HepG2 (cell line): ENCODE data around the gene CIAO3. TPM values are rescaled to one million over a fixed set of nuclear protein-coding genes. Genes with fewer than 3 reads are reported as not detected.
A peak's percentile ranks its signal among the peaks of the same experiment; 100 is the strongest.

ENCODE experiments used
- ATAC-seq: fragments of 200-7000 bp; cut with Tn5 transposase; 3 replicates; pipeline ENCODE4 v1.9.1; 2020; ENCODE audit warnings: mild to moderate bottlenecking, moderate library complexity
- BruUV-seq: library from RNA; stranded (reverse); fragments of 400-500 nt; replicated peaks from 2 replicates; lab custom pipeline; 2021; lab: Mats Ljungman, UMichigan
- CTCF ChIA-PET: fragments of 300-600 bp; formaldehyde crosslinking; extraction: SDS; loops from one replicate; lab custom pipeline; 2021; ENCODE audit warnings: low total read pairs, inconsistent platforms, low intra/inter-chr PET ratio; lab: Yijun Ruan, JAX
- POLR2A ChIA-PET: fragments of 350-600 bp; sonication (Branson Sonifier 250); formaldehyde crosslinking; loops from one replicate; lab custom pipeline; 2020; ENCODE audit warnings: antibody characterized with exemption, inconsistent platforms; lab: Yijun Ruan, JAX
- DNase-seq: peaks from one replicate; pipeline ENCODE4 v3.0.0-alpha.2; 2015; ENCODE audit warnings: low spot score
- FAIRE-seq: peaks from 3 replicates; lab custom pipeline; 2011; peaks lifted over from hg19 to GRCh38; lab: Jason Lieb, UNC
- H2AFZ ChIP-seq: one replicate; pipeline ENCODE4 v1.6.1; 2011; ENCODE audit warnings: low read length, inconsistent platforms
- H3K27ac ChIP-seq: fragments of 300-600 bp; 3 replicates; pipeline ENCODE4 v1.8.0; 2011; ENCODE audit warnings: mixed run types, mild to moderate bottlenecking, mixed read lengths, low read length, inconsistent platforms; ENCODE audit not compliant: insufficient read depth; ENCODE audit errors: extremely low read length
- H3K27me3 ChIP-seq, 2 experiments: fragments of 200-600 bp in 1 of 2; 2 replicates in 1 of 2; 3 replicates in 1 of 2; pipeline versions ENCODE4 v1.6.0 to v1.8.0; 2011; ENCODE audit warnings: low read length in 2 of 2, mild to moderate bottlenecking in 2 of 2, moderate library complexity in 2 of 2, inconsistent platforms in 1 of 2; ENCODE audit not compliant: insufficient read depth in 2 of 2, control insufficient read depth in 1 of 2
- H3K36me3 ChIP-seq, 2 experiments: fragments of 200-600 bp in 1 of 2; replicated peaks in 1 of 2; 2 replicates in 1 of 2; 3 replicates in 1 of 2; pipeline versions ENCODE4 v1.5.1 to v1.8.0; 2011; ENCODE audit warnings: low read length in 2 of 2, inconsistent platforms in 1 of 2; ENCODE audit not compliant: insufficient read depth in 2 of 2, control insufficient read depth in 1 of 2
- H3K4me1 ChIP-seq: 2 replicates; pipeline ENCODE4 v1.5.1; 2012; ENCODE audit warnings: low read length, inconsistent platforms; ENCODE audit not compliant: insufficient read depth
- H3K4me2 ChIP-seq: 2 replicates; pipeline ENCODE4 v1.6.0; 2011; ENCODE audit warnings: low read depth, low read length, inconsistent platforms
- H3K4me3 ChIP-seq, 3 experiments: fragments of 200-600 bp in 1 of 3; sonication (generic), shearing (Covaris generic) in 1 of 3; replicated peaks in 1 of 3; 2 replicates each; pipeline ENCODE4 v1.5.1; 2011 to 2016; ENCODE audit warnings: low read length in 3 of 3, inconsistent platforms in 2 of 3, low read depth in 2 of 3, mild to moderate bottlenecking in 2 of 3, control low read depth in 1 of 3, mixed read lengths in 1 of 3; ENCODE audit not compliant: insufficient read depth in 1 of 3
- H3K79me2 ChIP-seq: one replicate; pipeline ENCODE4 v1.6.1; 2011; ENCODE audit warnings: low read length, inconsistent platforms; ENCODE audit not compliant: insufficient read depth
- H3K9ac ChIP-seq: 2 replicates; pipeline ENCODE4 v1.6.0; 2011; ENCODE audit warnings: mild to moderate bottlenecking, low read depth, low read length, inconsistent platforms; ENCODE audit not compliant: insufficient read depth
- H3K9me3 ChIP-seq: 2 replicates; pipeline ENCODE4 v1.5.1; 2012; ENCODE audit warnings: mild to moderate bottlenecking, low read length
- H4K20me1 ChIP-seq: 2 replicates; pipeline ENCODE4 v1.6.0; 2011; ENCODE audit warnings: inconsistent platforms, mild to moderate bottlenecking, low read length, moderate library complexity; ENCODE audit not compliant: insufficient read depth
- AGO1 ChIP-seq: fragments of 200-400 bp; formaldehyde crosslinking; IDR thresholded peaks from 2 replicates; pipeline ENCODE4 v1.6.1; 2017; ENCODE audit warnings: mild to moderate bottlenecking, low read depth, low read length, moderate library complexity; ENCODE audit not compliant: poor library complexity, severe bottlenecking
- ARID5B ChIP-seq: IDR thresholded peaks from 2 replicates; pipeline ENCODE4 v1.4.0; 2020; ENCODE audit warnings: mild to moderate bottlenecking, missing genetic modification reagents
- WGBS: methylation state at CpG from one replicate; pipeline ENCODE4 v1.1.6; 2017; ENCODE audit warnings: low lambda C conversion rate; 5-methylcytosine and 5-hydroxymethylcytosine counted together
- in situ Hi-C: cut with HindIII; loops from 2 replicates; pipeline ENCODE4 v1.10.0; 2017; ENCODE audit warnings: low pct_unique_long_range_greater_than_20kb; ENCODE audit not compliant: extremely low pct_ligation_motif_present
- intact Hi-C: fragments of 100-400 bp; cut with micrococcal nuclease; formaldehyde crosslinking; loops from one replicate; pipeline ENCODE4 v1.10.0; 2022; ENCODE audit not compliant: unreplicated experiment
- polyA plus RNA-seq, 8 experiments: library from polyadenylated mRNA; depleted of rRNA in 3 of 8; stranded (reverse) in 7 of 8; unstranded in 1 of 8; fragments of >200 nt; fragmentation: Illumina TruSeq in 4 of 8; extraction: Trizol in 4 of 8; gene quantifications; 2 replicates each; pipeline versions ENCODE4 v1.2.1 to v1.2.3, GENCODE V29; 2011 to 2016; ENCODE audit warnings: low read depth in 4 of 8, missing spikeins in 1 of 8, mixed read lengths in 1 of 8; ENCODE audit not compliant: insufficient read depth in 1 of 8
- total RNA-seq, 5 experiments: library from RNA; depleted of rRNA; stranded (reverse); fragments of >200 nt; fragmentation: Illumina TruSeq; extraction: Trizol; gene quantifications; 2 replicates each; pipeline ENCODE4 v1.2.3, GENCODE V29; 2016; ENCODE audit warnings: low read depth in 1 of 5

CIAO3 gene
- total and polyA plus RNA-seq, 2 of the 13 experiments (the other 11 are each of a cell fraction or from before 2014, with no cell fraction given): 21.7 to 25.0 TPM

- peaks cover 3% of the 10 kb centered on the region for H3K79me2 ChIP-seq
- H3K27me3 ChIP-seq: no peaks in the 10 kb centered on the region
- CTCF ChIA-PET: no interaction called here
- intact Hi-C loops: no loop called here
- no peak overlapping the region for H2AFZ ChIP-seq
- H3K9me3 ChIP-seq: no peaks in the 10 kb centered on the region
- in situ Hi-C loops: no loop called here
- no peak overlapping the region for H3K9ac ChIP-seq
- no TSS peak for BruUV-seq
- POLR2A ChIA-PET: no interaction called here
- peaks cover 53% of the 10 kb centered on the region for H3K4me1 ChIP-seq
- peaks cover 5% of the 10 kb centered on the region for H4K20me1 ChIP-seq
- H3K27ac ChIP-seq: no peak overlapping the region
- FAIRE-seq (no peak), ATAC-seq (no peak), DNase-seq (no peak)
- 100% methylated on average over 5 of the region's 32 CpGs for WGBS
- H3K4me2 ChIP-seq: no peak overlapping the region
- H3K4me3 ChIP-seq: no peak overlapping the region
- no peak for TF ChIP-seq ARID5B
- TF ChIP-seq AGO1: peak; percentile 29
- no peaks in the 10 kb centered on the region for H3K36me3 ChIP-seq
Observed at GRCh38 chr16:717450-718245, 23.1 kb downstream of the CIAO3 start.
